Left forelimb (tissue), 1 donor: ENCODE data around the gene KAT2B.

Source experiments
- DNase-seq: peaks from one replicate; pipeline ENCODE4 v3.0.0-alpha.2; 2018; ENCODE audit warnings: low spot score

Gene KAT2B

DNA sequence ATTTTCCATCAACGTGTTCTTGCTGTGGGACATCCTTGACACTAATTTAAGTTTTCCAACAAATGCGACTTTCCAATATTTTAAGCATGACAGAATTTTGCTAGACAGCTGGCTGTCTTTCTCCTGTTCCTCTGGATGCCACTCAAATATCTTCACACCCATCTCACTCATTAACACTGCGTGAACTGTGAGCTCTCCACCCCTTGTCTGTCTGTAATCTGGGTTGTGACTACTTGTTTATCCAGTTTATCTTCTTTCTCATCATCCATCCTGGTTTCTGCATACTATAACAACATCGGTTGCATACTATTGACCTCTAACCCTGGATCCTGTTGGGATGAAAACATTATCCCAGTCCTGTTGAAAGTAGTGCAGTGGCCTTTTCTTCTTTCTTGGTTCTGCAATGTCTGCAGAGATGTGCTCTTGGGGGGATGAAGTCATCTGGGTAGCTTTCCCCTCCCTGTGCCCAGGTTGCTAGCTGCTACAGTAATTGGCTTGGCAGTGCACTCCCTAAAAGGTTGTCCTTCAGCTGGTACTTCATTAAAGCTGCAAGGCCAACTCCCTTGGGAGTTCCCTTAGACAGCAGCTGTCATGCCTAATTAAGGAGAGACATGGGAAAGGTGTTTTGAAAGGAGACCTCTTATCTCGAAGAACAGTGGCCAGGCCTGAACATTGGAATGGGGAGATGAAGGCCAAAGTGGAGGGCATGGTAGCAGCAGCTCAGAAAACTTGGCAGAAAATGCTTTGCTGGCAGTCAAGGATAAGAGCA is 24.7 kb downstream of the KAT2B start:
- no peak for DNase-seq

DNA sequence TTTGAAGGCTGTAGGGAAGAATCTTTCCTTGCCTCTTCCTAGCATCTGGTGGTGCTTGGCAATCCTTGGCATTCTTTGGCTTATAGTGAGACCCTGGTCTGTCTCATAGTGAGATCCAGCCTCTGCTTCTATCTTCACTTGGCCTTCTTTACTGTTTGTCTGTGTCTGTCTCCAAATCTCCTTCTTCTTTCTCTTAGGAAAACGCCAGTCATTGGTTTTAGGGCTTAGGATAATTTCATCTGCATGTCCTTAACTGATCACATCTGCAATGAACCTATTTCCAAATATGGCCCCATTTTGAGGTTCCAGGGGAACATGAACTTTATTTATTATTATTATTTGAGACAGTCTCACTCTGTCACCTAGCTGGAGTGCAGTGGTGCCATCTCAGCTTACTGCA is 25.8 kb downstream of the KAT2B start:
- no peak for DNase-seq

DNA sequence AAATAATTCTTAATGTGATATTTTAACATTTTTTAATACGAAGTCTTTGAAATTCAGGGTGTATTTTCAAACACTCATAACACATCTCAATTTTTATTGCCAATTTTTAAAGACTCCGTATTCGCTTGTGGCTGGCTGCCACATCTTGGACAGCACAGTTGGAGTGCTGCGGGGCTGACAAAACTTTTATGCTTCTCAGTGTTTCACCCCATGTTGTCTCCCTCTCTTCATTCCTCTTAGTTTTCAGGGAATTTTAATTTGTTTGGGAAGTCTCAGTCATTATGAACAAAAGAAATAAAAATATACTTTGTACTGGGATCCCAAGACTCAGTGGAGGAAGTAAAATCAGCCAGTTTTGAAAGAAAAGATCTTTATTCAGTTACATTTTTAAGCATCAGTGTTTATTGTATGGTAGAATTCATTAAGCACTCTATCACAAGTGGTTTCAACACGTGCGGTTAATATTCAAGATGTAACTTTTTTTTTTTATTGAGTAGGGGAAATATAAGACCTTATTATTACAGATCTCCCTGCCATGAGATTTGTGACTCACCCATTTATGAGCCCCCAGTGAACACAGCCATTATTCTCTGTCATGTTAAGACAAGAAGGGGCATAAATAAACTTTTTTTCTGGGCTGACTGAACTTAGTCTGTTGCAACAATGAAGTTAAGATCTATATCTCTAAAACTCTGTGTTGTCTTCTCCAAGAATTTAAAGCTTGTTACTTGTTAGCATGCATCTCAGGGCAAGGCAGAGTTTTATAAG is 26.8 kb downstream of the KAT2B start:
- no peak for DNase-seq

DNA sequence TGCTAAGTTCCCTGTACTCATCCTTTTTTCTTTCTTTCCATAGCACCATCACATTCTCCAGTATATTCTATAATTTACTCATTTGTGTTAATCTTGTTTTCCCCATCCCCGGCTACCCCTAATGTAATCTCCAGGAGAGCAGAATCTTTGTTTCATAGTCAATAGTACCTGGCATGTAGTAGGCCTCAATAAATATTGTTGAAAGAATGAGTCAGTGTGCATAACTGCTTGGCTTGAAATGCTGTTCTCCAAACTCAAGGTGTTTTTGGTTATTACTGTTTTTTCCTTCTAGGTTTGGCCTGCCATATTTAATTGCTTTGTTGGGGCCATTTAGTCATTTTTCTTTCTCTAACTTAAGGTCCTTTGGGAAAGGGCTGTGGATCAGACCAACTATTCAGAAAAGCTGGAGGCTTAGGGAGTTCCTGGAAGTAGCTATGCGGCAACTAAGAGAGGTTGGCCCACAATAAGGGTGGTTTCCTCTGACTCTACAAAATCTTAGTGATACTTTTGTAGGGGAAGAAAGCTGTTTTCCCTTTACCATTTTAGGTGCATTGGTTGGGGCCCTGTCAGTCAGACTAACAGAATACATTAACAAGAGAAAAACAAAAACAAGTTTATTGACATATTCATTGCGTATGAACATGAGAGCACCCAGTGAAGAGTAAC is 28.4 kb downstream of the KAT2B start:
- no peak for DNase-seq

DNA sequence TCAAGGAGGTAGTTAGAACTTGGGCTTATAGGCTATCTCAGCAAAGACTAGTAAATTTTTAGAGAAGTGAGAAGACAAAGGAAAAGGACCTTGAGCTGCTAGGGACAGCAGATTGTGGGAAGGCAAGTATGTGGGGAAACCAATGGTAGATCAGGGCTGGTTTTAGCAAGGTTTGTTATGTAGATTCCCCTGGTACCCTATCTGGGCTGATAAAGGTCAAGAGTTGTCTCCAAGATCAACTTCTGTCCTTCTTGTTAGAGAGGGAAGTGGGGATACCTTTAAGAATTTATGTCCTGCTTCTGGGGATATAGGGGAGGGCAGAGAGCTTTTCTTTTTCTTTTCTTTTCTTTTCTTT is 28.9 kb downstream of the KAT2B start:
- no peak for DNase-seq

DNA sequence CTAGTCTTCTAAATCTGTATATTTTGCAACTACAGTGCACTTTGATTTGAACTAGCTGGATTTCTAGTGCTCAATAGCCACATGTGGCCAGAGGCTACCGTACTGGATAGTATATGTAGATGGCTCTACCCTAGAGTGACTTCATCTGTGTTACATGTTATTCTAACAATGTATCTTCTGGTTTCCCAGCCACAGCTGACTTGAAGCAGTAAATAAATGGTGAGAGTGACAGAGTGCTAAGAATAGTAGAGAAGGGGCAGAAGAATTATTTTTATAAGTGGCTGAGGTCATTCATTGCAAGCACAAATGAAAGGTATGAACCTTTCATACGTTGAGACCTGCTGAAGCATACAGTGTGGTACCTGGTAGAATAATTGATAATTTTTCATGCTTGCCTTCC is 30.9 kb downstream of the KAT2B start:
- no peak for DNase-seq

DNA sequence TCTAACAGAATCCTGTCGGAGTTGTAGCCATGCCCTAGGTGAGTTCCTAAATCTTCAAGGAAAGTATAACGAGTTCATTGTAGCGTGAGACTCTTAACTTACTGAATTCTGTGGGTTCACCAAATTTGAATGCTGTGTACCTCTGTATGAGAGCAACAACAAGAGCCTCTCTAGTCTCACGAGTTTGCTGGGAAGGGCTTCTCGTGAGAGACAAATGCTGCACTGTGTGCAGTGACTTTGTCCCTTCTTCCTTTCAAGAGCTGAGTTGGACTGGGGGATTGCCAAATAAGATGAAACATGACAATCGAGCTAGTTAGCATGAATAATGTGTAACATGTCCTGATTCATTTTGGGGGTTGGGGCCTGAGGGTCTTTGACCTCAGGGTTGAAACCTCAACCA is 32.2 kb downstream of the KAT2B start:
- DNase-seq = no peak

DNA sequence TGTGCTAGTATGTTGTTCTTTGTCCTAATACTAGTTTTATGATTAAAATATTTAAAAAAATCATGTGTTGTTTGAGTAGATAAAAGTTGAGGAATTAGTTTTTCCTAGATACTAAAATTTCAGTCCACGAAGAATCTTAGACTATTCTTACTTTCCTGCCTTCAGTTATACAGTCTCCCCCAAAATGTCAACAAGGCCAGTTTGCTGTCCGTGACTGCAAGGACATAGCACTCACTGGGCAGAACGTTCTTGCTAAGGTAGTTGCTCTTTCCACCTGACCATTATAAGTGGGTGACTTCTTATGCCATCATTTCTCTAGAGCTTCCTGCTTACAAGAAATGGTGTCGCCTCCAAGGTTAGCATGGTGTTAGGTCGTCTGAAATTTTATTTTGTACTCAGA is 32.8 kb downstream of the KAT2B start:
- DNase-seq = no peak

DNA sequence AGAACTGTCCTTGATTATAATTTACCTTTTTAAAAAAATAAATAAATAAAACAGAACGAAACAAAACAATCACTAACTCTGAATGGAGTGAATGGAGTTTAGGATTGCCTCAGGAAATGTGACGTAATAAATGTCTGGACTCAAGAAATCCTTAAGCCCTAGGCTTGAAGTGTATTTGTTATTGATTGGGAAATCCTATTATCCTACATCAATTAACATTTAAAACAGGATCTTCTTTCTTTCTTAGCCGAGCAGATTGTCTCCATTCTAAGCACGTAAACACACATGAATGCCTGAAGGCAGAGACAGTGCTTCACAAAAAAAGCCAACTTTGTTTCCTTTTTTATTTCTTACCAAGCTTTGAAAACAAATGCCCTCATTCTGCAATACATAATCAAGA is 33.4 kb downstream of the KAT2B start:
- DNase-seq = no peak

DNA sequence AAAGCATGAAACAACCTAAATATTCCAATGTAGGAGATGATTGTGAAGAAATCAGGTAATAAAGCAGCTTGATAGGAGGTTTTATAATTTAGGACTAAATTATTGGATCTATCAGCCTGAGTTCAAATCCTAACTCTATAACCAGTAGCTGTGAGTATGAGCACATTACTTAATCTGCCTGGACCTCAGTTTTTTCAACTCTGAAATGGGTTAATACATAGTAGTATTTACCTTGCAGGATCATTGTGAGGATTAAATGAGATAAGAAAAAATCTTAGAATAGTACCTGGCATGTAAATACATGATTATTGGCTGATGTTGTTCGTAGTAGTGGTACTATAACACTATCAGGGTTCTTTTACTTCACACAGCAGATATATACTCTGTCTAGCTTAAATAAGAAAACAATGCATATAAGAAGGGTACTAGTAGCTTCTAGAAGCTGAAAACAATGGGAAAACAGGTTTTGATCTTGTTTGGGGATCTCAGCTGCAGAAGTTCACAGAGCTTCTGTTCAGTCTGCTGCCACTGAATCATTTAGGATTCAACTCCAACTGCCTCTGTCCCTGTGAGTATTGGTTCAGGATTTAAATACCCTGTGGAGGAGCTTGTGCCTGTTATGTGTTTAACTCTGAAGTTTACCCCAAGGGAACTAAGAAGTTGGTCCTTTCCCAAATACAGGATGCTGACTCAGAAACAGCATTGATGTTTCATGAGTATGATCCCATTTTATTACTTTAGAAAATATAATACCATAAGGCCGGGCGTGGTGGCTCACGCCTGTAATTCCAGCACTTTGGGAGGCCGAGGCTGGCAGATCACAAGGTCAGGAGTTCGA is 34.2 kb downstream of the KAT2B start:
- no peak for DNase-seq

DNA sequence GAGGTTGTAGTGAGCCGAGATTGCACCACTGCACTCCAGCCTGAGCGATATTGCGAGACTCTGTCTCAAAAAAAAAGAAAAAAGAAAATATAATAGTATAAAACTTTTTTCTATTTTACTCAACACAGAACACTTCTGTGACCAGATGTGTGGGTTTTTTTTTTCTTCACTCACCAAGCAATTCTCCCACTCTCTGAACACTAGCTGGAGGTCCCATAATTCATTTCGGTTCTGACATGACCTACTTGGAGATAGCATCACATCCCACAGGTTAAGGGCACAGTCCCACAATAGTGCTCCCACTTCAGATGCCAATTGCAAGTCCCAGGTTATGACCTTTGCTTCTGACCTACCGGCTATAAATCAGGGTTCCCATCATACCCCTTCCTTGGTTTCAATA is 35.0 kb downstream of the KAT2B start:
- no peak for DNase-seq

DNA sequence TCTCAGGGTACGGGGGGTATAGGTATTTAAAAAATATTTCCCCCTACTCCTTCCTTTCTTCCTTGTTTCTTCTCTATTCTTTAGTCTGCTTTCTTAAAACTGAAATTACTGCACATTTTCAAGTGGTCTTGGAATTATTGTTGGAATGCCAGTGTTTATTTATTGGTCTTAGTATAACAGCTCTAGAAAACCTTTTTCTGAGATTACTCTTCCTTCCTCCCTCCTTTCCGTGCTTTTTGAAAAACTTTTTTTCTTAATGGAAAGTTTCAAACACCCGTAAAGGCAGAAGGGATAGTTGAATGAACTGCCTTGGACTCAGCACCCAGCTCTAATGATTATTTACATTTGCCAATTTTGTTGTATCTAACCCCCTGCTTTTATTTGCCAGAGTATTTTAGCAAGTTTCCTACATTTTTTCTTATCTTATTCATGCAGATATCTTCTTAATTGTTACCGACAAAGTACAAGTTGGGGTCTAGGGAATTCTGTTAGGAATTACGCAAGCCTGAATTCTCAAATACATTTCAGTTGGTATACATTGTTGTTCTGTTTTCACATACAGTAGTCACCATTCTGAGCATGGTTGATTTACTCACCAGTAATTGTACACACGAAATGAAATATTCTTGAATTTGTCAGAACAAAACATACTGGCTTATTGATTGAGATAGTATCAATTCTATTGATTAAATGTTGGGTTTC is 36.2 kb downstream of the KAT2B start:
- no peak for DNase-seq

DNA sequence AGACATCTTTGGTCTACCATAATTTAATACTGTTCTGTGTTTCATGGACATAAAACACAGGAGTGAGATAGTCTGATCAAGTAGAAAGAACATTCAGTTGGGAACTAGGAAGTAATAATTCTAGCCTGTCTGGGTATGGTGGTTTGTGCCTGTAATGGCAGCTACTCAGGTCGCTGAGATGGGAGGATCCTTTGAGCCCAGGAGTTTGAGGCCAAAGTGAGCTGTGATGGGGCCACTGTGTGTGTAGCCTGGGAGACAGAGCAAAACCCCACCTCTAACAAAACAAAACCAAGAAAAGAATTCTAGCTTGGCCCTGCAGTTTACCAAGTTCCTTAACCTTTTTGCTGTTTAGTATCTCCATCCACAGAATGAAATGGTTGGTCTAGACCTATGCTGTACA is 36.8 kb downstream of the KAT2B start:
- DNase-seq = no peak

DNA sequence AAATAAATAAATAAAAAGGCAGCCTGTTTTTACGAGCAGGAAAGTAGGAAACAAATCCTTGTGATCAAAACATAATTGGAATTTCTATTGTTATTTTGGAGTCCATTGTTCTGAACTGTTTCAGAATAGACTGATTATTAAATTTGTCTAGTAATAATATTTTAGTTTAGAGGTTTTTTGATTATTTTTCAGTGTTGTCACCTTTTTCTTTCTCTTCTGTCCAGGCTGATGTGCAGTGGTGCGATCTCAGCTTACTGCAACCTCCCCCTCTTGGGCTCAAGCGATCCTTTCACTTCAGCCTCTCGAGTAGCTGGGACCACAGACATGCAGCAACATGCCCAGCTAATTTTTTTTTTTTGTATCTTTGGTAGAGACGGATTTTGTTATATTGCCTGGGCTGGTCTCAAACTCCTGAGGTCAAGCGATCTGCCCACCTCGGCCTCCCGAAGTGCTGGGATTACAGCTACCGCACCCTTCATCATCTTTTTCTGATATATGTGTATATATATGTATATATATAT is 38.0 kb downstream of the KAT2B start:
- no peak for DNase-seq

DNA sequence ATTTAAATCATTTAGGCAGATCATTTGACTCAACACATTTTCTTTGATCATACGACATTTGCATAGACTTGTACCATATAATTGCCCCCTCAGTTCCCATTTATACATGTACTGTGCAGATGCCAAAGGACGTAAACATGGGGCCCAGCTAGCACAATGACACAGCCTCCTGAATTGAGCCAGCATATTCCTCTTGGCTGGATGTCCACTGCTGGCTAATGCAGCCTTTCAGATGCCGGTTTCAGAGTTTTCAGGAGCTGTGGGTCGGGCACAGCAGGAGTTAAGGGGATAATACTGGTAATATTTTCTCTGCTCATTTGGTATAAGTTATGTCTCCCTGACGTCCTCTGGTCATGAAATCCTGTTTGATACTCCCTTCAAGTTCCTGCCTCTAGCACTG is 39.4 kb downstream of the KAT2B start:
- DNase-seq = no peak

DNA sequence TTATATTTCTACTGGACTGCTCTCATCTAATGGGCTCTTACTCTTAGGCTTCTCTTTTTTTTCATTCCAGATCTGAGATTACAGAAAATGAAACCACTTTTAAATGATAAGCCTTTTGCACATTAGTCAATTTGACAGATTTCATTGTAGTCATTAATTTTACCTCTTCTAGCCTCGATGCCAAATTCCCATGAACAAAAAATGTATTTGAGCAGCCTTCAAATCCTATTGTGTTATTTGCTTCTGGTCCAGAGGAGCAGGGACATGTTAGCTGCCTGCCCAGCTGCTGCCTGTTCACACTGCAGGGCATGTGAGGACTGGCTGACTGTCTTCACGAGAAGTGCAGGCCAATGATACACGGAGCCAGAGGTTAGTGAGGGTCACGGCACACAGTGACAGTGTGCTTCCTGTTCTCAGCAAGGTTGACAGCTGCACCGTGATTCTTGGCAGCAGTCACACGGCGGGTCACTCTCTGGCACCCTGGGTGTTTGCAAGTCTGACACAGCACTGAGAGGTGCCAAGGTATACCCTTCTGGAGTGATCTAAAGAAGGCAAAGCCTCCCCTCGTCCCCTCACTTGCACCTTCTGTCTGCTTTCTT is 40.8 kb downstream of the KAT2B start:
- DNase-seq = no peak

DNA sequence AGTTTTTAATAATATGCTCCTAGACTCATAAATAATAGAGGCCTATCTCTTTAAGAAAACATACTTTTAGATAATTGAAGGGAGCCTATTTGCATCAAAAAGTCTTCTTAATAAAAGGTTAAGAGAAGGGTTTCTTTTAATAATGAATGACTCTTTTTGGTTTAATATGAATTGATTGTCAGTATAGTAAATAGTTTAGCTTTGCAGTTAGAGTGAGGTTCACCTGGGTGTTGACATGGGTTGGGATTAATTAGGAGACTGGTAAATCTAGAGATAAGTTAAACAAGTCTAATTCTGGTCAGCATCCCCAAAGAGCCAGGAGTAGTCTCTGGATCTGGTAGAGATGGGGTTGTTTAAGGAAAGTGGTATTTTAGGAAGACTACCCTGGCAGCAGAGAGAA is 43.0 kb downstream of the KAT2B start:
- DNase-seq = no peak

DNA sequence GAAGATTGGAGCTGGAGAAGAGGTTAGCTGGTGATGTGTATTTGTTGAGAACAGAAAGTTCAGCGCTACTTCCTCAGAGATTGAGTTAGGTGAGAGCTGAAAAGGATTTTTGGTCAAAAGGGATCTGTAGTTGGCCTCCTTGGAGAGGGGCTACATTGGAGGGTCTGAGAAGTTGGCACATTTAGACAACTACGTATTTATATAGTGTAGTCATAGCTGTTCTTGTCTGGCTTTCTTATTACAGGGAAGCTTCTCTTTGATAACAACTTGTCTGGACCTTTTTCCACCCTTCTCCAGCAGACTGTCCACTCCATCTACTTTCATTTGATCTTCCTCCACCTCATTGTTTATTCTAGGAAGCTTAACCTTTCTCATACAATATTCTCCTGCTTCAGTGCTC is 43.7 kb downstream of the KAT2B start:
- no peak for DNase-seq

DNA sequence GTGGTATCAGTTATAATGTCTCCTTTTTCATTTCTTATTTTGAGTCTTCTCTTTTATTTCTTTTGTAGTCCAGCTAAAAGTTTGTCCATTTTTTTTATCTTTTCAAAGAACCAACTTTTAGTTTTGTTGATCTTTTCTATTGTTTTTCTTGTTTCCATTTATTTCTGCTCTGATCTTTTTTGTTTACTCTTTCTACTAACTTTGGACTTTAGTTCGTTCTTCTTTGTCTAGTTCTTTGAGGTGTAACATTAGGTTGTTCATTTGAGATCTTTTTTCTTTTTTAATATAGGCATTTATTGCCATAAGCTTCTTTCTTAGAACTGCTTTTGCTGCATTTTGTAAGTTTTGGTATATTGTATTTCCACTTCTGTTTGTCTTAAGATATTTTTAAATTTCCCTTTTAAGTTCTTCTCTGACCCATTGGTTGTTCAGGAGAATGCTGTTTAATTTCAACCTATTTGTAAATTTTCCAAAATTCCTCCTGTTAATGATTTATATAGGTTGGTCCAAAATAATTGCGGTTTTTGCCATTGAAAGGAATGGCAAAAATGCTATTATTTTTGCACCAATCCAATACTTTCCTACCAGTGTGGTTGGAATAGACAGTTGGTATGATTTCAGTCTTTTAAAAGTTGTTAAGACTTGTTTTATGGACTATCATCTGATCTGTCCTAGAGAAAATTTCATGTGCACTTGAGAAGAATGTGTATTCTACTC is 51.2 kb downstream of the KAT2B start:
- no peak for DNase-seq

DNA sequence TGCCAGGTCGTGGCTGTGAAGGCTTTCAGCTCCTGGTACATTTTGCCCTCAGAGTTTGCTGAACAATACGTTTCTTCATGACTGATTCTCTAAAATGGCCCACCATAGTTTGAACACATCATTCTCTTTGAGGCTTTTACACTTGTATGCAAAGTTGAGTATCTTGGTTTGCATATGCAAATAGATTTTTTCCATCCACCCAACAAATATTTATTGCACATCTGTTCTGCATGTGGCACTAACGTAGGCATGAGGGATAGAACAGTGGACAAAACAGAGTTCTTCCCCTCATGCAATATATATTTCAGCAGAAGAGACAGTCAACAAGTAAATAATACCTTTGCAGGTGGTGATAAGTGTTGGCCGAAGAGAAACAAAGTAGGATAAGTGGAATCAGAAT is 55.2 kb downstream of the KAT2B start:
- no peak for DNase-seq
